HEK293T (cell line): Measurements from ENCODE around the gene ZNF609.

ENCODE experiments used
- ARNT ChIP-seq: fragments of 450-650 bp; IDR thresholded peaks from 2 replicates; pipeline ENCODE4 v1.6.1; 2017; ENCODE audit warnings: mild to moderate bottlenecking
- BHLHE40 ChIP-seq: fragments of 450-650 bp; IDR thresholded peaks from 2 replicates; pipeline ENCODE4 v1.6.1; 2016; ENCODE audit warnings: mild to moderate bottlenecking, moderate library complexity, borderline replicate concordance
- CTBP1 ChIP-seq: fragments of 450-650 bp; IDR thresholded peaks from 2 replicates; pipeline ENCODE4 v1.6.1; 2016; ENCODE audit warnings: borderline replicate concordance
- ELF4 ChIP-seq: fragments of 450-650 bp; IDR thresholded peaks from 2 replicates; pipeline ENCODE4 v1.6.1; 2017; ENCODE audit warnings: antibody characterized with exemption
- FOXA1 ChIP-seq: fragments of 450-650 bp; IDR thresholded peaks from 2 replicates; pipeline ENCODE4 v1.6.1; 2016; ENCODE audit warnings: mild to moderate bottlenecking
- FOXM1 ChIP-seq: fragments of 450-650 bp; IDR thresholded peaks from 2 replicates; pipeline ENCODE4 v1.6.1; 2017; ENCODE audit warnings: mild to moderate bottlenecking, borderline replicate concordance
- L3MBTL2 ChIP-seq: fragments of 450-650 bp; conservative IDR thresholded peaks from 2 replicates; pipeline ENCODE4 v1.6.1; 2016; ENCODE audit warnings: mild to moderate bottlenecking
- NFRKB ChIP-seq: fragments of 450-650 bp; IDR thresholded peaks from 2 replicates; pipeline ENCODE4 v1.6.1; 2016; ENCODE audit warnings: mild to moderate bottlenecking, moderate library complexity
- PKNOX1 ChIP-seq: fragments of 450-650 bp; IDR thresholded peaks from 2 replicates; pipeline ENCODE4 v1.6.1; 2016
- SP1 ChIP-seq: fragments of 450-650 bp; IDR thresholded peaks from 2 replicates; pipeline ENCODE4 v1.6.1; 2017
- SUZ12 ChIP-seq: fragments of 450-650 bp; IDR thresholded peaks from 2 replicates; pipeline ENCODE4 v1.6.1; 2016; ENCODE audit warnings: mild to moderate bottlenecking
- ZNF384 ChIP-seq: fragments of 450-650 bp; IDR thresholded peaks from 2 replicates; pipeline ENCODE4 v1.6.1; 2016

GRCh38 chr15:64596701-64597476, 136.5 kb downstream of the ZNF609 start:
- TF ChIP-seq BHLHE40: no peak
- no peak for TF ChIP-seq ELF4
- TF ChIP-seq SP1: no peak
- TF ChIP-seq PKNOX1: no peak
- TF ChIP-seq FOXA1: no peak
- TF ChIP-seq ZNF384: no peak
- TF ChIP-seq ARNT: no peak
- TF ChIP-seq SUZ12: no peak
- no peak for TF ChIP-seq FOXM1
- TF ChIP-seq CTBP1: no peak
- TF ChIP-seq L3MBTL2: no peak
- no peak for TF ChIP-seq NFRKB
